Measurements from ENCODE around the gene LY86.

LY86 gene

DNA sequence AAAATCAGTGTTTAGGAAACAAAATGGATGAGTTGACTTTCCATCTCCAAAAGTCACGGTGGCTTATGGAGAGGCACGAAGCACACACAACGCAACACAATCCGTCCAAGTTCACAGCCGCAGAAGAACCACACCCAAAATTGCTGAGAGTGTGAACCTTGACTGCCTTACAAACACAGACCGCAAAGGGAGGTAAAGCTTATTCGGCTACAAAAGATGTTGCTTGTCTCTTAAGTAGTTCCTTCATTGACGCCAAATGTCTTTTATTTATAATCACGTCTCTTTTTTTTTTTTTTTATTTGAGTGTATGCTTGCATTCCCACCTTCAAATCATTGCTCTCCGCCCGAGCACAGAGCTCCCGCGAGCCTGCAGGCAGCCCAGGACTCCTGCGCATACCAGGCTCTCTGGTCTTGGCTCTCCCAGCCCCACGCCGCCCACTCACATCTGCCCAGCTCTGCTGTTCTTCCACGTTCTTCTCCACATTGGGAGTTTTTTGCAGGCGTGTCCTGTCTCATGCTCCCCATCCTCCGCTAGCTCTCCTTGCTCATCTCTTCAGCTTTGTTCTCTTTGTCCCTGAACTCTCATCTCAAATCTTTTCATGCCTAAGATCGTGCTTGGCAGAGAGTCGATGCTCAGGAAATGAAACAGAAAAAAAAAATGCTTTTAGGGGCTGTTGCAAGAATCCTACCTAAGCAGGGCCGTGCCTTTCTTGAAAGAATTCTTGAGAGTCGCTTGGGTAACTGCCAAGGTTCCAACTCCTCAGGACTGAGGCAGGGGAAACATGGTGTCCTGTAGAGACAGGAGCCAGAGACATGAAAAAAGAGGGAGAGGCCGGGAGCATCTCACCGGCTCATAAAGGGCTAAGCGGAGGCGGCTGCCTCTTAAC lies 25.8 kb downstream of the LY86 start:
- no peaks in the 10 kb centered on the region for H3K79me2 ChIP-seq (ENCODE audit: low read length)
- H4K20me1 ChIP-seq (ENCODE audit: insufficient read depth, low read length): no peaks in the 10 kb centered on the region
- H3K36me3 ChIP-seq (replicated peaks; ENCODE audit: low read depth, low read length): no peaks in the 10 kb centered on the region
- H3K27ac ChIP-seq (ENCODE audit: low read length): no peak overlapping the region
- H3K4me1 ChIP-seq (ENCODE audit: low read length): peaks cover 13% of the 10 kb centered on the region
- H3K9me3 ChIP-seq (ENCODE audit: insufficient read depth, low read length): no peaks in the 10 kb centered on the region
- 0 out of 2 replicates have a peak, but pooled peaks cover 2% of the 10 kb centered on the region for H3K27me3 ChIP-seq (ENCODE audit: low read depth, low read length)
- H3K4me3 ChIP-seq (ENCODE audit: low read length): no peak overlapping the region
- no peak for TF ChIP-seq EZH2phosphoT487 (IDR thresholded peaks at IDR 0.05; ENCODE audit: low read depth)
- TF ChIP-seq, protein P1, sequence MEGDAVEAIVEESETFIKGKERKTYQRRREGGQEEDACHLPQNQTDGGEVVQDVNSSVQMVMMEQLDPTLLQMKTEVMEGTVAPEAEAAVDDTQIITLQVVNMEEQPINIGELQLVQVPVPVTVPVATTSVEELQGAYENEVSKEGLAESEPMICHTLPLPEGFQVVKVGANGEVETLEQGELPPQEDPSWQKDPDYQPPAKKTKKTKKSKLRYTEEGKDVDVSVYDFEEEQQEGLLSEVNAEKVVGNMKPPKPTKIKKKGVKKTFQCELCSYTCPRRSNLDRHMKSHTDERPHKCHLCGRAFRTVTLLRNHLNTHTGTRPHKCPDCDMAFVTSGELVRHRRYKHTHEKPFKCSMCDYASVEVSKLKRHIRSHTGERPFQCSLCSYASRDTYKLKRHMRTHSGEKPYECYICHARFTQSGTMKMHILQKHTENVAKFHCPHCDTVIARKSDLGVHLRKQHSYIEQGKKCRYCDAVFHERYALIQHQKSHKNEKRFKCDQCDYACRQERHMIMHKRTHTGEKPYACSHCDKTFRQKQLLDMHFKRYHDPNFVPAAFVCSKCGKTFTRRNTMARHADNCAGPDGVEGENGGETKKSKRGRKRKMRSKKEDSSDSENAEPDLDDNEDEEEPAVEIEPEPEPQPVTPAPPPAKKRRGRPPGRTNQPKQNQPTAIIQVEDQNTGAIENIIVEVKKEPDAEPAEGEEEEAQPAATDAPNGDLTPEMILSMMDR (IDR thresholded peaks at IDR 0.05; ENCODE audit: low read depth, low read length): no peak
- H3K4me2 ChIP-seq (ENCODE audit: low read length): no peak overlapping the region
- no peak overlapping the region for H2AFZ ChIP-seq (ENCODE audit: low read depth, low read length)
- H3K9ac ChIP-seq (ENCODE audit: low read length): no peak overlapping the region

DNA sequence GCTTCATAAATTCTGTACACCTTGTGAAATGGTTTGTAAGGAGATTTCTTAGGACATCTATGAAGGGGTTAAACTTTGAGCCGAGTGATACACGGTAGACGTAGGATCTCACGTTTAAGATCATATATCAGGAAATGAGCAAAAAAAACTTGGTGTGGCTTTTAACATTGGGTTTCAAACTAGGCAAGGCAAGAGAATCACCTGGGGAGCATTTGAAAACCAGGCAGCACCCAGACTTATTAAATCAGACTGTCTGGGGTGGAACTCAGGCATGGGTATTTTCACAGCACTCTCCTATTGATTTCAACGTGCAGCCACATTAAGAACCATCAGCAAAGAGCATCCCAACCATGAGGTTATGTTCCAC lies 26.4 kb downstream of the LY86 start:
- Histone ChIP-seq H3K9ac (ENCODE audit: low read length) (no peak overlapping the region), H3K36me3 (replicated peaks; ENCODE audit: low read depth, low read length) (no peaks in the 10 kb centered on the region), H2AFZ (ENCODE audit: low read depth, low read length) (no peak overlapping the region), H3K79me2 (ENCODE audit: low read length) (no peaks in the 10 kb centered on the region), H3K4me2 (ENCODE audit: low read length) (no peak overlapping the region), H4K20me1 (ENCODE audit: insufficient read depth, low read length) (no peaks in the 10 kb centered on the region), H3K27me3 (ENCODE audit: low read depth, low read length) (0 out of 2 replicates have a peak, but pooled peaks cover 2% of the 10 kb centered on the region), H3K27ac (ENCODE audit: low read length) (no peak overlapping the region), H3K4me3 (ENCODE audit: low read length) (no peak overlapping the region), H3K4me1 (ENCODE audit: low read length) (peaks cover 10% of the 10 kb centered on the region), H3K9me3 (ENCODE audit: insufficient read depth, low read length) (no peaks in the 10 kb centered on the region)
- TF ChIP-seq, protein P1 (IDR thresholded peaks at IDR 0.05; ENCODE audit: low read depth, low read length): no peak
- TF ChIP-seq EZH2phosphoT487 (IDR thresholded peaks at IDR 0.05; ENCODE audit: low read depth): no peak

- H3K27ac ChIP-seq (ENCODE audit: low read length): no peak overlapping the region
- H3K27me3 ChIP-seq (ENCODE audit: low read depth, low read length): no peaks in the 10 kb centered on the region
Measured at GRCh38 chr6:6616656-6617055, 28.1 kb downstream of the LY86 start.

More at GRCh38 chr6:6616656-6617055, 28.1 kb downstream of the LY86 start:
- TF ChIP-seq, protein P1 (IDR thresholded peaks at IDR 0.05; ENCODE audit: low read depth, low read length): no peak
- no peak for TF ChIP-seq EZH2phosphoT487 (IDR thresholded peaks at IDR 0.05; ENCODE audit: low read depth)
- no peak overlapping the region for H2AFZ ChIP-seq (ENCODE audit: low read depth, low read length)
- H3K36me3 ChIP-seq (replicated peaks; ENCODE audit: low read depth, low read length): no peaks in the 10 kb centered on the region
- H3K9ac ChIP-seq (ENCODE audit: low read length): no peak overlapping the region
- H4K20me1 ChIP-seq (ENCODE audit: insufficient read depth, low read length): no peaks in the 10 kb centered on the region
- H3K79me2 ChIP-seq (ENCODE audit: low read length): no peaks in the 10 kb centered on the region
- no peak overlapping the region for H3K4me2 ChIP-seq (ENCODE audit: low read length)
- H3K4me1 ChIP-seq (ENCODE audit: low read length): no peaks in the 10 kb centered on the region
- H3K9me3 ChIP-seq (ENCODE audit: insufficient read depth, low read length): no peaks in the 10 kb centered on the region
- no peak overlapping the region for H3K4me3 ChIP-seq (ENCODE audit: low read length)
